Non-pigmented ciliary epithelial cell (primary cell): Measurements from ENCODE around the gene HOXD11.

Experiments used
- DNase-seq: peaks from one replicate; pipeline ENCODE4 v3.0.0-alpha.2; 2010; ENCODE audit warnings: low read depth

HOXD11 gene

DNA sequence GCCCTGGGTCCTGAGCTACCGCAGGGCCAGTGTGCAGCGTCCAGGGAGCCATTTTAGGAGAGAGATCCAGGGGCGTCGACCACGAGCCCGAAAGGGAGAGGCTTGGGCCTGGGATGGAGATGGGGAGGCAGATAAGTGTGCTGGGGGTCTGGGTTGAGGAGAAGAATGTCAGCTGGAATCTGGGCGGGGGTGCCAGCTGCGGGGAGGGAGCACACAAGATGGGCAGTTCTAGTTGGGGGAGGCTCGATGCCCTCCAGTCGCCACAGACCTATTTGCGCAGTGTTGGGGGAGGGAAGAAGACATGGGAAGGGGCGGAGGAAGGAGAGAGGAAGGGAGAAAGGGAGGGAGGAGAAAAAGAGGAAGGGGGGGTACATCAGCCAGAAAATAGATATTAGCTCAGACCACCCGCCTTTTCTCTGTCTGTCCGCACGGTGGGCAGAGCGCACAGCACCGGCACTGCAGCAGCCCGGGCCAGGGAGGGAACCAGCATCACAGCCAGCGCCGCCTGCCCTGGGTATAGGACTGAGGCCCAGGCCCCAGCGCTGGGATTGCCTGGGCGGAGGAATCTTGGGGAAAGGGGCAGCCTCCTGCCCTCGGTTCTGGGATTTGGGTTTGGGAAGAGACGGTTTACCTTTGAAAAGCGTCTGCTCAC lies 1.9 kb upstream of the HOXD11 start:
- no peak for DNase-seq

DNA sequence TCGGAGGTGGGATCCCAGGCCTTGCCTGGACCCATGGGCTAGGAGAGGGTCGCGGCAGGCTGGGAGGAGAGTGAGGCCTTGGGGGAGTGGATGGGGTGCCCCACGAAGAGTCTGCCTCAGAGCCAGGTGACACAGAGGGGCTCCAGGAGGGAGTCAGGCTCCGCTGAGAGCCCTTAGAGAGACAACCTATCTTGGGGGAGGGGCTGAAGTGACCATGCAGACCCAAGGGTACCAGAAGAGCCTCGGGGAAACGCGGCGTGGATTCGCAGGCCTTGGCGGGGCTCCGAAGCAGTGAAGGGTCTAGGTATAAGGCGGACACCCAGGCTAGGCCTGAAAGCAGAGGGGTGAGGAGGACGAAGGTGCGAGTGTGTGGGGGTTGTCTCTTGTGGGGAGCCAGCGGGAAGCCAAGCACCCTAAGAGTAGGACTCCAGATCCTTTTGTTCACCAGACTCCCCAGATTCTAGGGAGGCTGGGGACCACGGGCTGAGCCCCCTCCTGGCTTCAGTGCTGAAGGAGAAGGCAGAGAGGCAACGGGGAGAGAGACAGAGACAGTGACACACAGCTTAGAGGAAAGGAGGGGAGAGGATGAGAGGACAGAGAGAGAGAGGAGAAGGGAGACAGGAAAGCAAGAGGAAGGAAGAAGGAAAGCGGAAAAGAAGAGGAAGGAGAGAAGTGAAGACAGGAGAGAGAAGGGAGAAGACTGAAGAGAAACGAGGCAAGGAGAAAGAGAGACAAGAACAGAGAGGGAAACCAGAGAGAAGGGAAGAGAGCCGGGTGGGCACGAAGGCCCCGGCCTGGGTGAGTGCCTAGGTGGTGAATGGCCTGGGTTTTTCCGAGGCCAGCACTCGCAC lies 1.1 kb upstream of the HOXD11 start:
- DNase-seq: no peak

DNA sequence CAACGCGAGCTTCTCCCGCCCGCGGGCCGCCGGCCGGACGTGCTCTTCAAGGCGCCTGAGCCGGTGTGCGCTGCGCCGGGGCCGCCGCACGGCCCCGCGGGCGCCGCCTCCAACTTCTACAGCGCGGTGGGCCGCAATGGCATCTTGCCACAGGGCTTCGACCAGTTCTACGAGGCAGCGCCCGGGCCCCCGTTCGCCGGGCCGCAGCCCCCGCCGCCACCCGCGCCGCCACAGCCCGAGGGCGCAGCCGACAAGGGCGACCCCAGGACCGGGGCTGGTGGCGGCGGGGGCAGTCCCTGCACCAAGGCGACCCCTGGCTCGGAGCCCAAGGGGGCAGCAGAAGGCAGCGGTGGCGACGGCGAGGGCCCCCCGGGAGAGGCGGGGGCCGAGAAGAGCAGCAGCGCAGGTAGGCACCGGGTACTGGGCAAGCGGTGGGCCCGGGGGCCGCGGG lies 676 bp downstream of the HOXD11 start:
- no peak for DNase-seq

DNA sequence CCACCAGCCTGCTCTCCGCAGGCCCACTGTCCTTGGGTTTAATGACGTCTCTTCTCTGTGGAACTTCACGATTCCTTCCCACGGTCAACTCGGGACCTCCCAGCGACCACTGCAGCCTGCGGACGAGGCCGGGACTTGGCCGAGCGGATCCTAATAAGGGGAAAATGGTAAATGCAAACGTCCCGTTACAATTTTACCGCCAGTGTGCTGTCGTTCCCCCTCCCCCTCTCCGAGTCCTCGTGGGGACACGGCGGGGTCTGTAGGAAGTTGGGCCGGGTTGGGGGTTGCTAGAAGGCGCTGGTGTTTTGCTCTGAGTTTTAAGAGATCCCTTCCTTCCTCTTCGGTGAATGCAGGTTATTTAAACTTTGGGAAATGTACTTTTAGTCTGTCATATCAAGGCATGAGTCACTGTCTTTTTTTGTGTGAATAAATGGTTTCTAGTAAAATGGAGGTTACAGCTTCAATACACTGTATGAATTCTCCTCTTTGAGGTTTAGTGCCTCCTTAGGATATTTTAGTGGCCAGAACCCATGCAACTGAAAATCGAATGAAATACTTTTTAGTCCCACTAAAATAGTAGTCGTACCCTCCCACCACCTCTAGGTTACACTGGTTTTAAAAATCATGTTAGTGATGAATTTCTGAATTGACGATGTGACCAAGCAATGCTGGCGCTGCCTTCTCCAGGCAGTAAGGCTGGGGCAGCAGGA lies 2.3 kb downstream of the HOXD11 start:
- DNase-seq: no peak

DNA sequence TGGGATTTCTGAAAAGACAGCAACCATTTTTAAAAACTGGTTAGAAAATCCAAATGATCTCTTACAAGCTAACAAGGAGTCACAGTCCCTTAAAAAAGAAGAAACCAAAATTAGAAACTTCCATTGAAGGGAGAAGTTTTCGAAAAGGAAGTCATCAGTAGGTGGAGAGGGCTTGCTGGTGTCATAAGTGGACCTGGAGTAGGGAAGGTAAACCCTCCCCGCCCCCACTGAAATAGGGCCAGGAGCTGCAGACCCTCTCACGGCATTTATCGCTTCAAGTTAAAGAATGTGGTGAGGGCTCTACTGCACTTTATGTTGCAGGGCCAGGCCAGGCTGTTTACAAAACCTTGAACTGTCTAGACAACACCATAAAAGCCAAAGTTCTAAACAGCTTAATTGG lies 2.9 kb downstream of the HOXD11 start:
- DNase-seq: no peak

DNA sequence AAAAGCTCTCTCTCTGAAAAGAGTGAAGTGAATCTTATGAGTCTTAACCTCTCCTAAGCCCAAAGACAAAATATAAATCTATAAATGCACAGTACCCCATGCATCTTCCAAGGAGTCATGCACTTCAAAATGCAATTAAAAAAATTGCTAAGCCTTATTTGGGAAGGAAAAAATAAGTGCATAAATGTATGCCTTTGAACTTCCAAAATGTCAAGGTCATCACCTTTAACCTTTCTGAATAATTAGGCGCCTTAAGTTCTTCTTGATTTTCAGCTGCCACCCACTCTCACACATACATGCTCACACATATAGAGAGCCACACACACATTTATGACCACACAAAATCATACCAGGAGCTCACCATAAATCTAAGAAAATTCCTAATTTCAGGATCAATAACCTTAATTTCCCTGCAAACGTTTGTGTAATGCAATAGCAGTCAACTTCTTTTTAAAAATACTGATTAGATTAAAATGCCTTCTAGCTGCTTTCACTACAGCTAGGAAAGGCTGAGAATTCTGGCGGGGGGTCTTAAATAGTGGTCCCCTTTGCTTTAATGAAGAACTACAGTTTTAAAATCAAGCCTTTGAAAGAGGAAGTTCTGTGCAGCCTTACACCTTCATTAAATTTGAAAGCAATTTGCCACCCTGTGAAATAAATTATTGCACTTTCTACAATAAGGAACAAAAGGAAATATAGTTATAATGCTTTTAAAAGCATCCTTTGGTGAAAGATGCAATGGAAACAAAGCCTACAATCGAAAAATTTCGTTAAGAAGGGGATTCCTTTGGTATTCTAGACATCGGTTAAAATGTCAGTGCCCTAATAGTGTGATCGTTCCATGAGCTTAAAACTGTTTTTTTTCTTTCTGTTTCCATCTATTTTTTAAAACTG lies 3.6 kb downstream of the HOXD11 start:
- DNase-seq: no peak

DNA sequence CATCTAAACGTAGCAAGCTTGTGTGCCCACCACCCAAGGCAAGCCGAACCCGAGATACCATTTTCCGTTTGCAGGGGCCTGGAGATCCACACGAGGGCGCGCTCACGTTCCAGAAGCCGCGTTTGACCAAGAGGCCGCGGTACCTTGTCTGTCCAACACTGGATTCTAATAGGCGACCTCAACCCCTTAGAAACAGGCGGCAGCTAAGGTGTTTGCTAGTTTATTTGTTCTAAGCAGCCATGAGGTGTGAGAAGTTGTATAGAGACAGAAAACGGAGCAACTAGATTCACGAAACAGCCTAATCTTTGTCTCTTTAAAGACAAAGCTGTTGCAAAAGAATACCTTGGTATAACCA lies 4.2 kb downstream of the HOXD11 start:
- DNase-seq: no peak

DNA sequence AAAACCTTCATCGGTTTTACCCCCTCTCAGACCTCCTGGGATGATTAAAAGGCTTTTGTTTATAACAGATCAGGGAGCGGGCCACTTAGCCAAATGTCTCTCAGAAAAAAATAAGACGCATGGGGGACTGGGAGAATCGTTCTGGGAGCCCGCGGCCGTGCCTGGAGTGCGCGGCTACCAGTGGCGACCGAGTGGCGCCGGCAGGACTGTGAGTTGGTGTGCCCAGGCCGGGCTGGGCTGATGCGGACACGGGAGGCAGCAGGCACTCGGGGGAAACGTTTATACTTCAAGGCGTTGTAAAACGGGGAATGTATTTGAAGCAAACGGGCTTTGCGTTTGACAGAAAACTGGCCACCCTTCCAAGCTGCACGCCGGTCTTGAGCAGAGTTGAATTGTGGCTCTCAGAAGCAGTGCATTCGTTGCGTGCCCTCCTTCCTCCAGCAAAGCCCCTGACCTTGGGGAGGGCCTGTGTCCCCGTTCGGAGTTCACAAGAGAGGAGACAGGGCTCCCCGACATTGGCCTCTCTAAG lies 4.8 kb downstream of the HOXD11 start:
- no peak for DNase-seq

DNA sequence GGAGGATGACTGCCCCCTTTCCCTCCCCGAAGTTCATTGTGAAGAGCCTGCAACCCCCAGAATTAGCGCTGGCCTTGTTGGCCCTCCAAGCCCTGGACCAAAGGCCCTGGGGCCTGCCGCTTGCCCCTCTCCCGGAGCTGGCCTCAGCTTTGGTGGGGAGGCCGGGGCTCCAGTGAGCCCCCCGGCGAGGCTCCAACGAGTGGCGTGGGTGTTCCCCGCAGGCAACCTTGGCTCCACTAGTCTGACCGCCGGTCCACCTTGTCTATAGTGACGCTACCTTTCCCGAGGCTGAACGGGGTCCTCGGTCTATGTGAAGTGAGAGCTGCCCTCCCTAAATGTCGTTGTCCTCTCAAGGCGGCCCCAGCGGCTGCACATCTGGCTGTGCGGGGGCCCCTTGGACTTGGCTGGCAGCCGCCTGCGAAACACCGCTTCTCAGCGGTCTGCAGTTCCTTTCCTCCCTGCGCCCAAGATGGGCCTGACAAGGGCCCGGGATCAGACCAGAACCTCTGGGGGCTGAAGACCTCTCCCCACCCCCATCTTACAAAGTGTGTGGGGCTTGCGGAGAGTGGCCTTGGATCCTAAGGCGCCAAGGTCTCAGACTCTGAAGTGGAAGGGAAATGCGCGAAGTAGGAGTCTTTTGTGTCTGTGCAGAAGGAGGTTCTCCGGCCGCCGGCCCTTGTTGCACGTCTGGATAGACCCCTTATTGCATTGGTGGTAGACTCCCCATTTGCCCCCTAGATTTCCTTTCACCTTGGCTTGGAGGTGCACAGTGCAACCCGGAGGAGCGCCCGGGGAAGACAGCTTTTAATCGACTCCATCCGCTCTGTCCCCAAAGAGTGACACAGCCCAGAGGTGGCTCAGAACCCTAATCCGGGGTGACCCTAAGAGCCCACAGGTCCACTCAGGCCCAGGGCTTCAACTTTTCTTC lies 5.6 kb downstream of the HOXD11 start:
- no peak for DNase-seq

DNA sequence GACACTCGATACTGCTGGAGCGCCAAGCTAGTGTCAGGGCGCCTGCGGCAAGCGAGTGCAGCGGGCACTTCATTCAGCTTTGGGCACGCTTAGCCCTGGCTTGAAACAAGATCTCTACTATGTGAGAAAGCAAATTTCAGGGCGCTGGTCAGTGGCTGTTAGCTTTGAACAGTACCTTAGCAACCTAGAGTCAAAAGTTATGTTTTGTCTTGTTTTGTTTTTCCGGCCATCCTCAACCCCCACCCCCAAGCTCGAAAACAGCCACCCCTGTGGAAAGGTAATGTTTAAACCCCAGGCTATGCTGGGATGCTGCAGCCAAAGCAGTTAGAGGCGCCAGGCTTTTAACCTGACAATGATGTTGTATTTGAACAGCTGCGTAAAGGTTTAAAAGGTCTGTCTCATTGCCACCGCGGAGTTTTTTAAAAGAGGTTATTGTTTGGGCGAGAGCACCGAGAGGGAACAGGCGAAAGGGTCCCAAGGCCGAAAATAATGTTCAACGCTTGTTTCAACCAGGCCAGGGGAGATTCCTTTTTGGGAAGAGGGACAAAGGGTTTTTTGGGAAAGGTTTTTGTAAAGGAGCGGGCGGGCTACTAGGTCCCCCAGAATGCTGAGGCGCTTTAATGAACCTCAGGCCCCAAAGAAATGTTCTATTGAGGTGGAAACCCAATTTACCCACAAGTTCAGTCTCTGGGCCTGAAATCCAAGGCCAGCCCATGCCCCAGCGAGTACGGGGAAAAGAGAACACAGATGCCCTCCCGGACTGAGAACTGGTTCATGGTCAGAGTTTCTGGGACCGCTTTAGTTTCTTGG lies 7.2 kb downstream of the HOXD11 start:
- no peak for DNase-seq

DNA sequence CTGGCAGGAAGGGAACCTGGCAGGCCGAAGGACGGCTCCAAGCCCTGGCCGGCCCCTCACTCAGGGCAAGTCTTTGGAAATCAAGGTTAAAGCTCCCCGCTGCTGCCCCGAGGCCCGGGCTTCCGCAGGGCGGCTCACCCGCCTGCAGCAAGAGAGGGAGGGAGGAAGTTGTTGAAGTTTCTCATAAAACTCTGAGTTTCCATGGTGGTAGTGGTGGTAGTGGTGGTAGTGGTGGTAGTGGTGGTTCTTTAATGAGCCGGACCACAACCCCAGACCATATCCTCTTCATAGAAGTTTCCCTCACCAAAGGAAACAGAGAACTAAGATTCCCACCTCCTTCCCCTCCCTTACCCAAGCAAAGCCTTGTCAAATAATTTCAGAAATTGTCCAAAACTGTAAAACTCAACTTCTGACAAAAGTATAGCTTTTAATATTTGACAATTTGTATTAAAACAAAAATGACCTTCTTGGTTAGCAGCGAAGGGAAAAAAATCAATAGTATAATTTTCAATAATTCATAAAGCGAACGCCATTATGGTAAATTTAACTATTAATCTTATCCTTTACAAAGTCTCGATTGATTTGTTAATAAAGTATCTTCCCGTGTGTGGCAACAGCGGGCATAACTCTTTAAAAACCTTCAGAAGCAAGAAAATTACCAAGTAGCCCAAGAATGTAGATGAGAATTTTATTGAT lies 8.0 kb downstream of the HOXD11 start:
- DNase-seq: no peak

DNA sequence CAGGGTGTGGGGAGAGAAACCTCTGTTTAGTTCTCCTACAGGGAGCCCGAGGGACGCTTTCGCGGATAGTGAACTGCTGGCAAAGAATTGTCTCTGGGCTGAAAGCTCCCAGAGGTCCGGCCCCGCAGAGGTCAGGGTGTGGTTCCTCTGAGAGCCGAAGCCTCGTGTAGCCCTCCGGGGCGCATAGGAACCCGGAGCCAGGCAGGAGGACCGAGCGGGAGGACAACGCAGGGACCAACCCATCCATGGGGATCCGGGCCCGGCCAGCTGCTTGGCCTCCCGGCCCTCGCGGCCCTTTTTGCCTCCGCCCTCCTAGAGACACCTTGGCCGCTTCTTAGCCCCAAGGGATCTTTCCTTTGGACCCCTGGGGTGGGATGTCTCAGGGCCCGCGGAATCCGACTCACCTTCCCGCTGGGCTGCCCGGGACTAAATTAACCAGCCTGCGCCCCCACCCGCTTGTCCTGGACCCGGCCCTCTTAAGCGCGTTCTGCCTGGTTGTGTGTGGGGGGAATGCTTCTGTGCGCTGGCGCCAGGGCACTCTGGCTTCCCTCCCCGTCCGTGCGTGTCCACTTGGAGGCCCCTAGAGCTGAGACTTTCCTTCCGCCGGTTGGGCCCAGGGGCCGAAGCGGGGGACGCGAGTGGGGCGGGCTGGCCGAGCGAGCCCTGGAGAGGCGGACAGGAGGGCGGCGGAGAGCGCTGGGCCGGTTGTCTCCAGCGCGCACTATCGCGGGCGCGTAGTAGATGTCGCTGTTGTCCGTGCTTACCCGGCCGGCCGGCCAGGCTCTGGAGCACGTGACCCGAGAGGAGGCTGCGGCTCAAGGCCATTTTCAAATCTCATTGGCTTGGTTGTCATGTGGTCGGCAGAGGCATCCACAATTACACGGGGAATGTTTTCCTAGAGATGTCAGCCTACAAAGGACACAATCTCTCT lies 9.1 kb downstream of the HOXD11 start, which contains the start of gene HOXD10:
Gene HOXD10 (plus strand): TSS at position 896 of the 931 bp plus-strand sequence. CDS start 56 bp downstream, outside the sequence.
- DNase-seq: no peak

DNA sequence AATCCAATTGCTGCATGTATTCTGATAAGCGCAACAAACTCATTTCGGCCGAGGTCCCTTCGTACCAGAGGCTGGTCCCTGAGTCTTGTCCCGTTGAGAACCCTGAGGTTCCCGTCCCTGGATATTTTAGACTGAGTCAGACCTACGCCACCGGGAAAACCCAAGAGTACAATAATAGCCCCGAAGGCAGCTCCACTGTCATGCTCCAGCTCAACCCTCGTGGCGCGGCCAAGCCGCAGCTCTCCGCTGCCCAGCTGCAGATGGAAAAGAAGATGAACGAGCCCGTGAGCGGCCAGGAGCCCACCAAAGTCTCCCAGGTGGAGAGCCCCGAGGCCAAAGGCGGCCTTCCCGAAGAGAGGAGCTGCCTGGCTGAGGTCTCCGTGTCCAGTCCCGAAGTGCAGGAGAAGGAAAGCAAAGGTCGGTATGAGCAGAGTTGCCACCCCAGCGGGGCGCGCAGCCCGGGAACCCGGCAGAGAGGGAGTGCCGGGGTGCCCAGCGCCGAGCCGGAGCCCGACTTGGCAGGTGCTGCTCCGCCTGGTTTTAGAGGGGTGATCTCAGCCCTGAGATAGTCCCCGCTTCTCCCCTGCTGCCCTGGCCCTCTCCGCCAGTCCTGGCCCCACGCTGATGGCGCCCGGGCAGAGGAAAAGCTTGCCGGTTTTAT lies 10.2 kb downstream of the HOXD11 start:
- no peak for DNase-seq

DNA sequence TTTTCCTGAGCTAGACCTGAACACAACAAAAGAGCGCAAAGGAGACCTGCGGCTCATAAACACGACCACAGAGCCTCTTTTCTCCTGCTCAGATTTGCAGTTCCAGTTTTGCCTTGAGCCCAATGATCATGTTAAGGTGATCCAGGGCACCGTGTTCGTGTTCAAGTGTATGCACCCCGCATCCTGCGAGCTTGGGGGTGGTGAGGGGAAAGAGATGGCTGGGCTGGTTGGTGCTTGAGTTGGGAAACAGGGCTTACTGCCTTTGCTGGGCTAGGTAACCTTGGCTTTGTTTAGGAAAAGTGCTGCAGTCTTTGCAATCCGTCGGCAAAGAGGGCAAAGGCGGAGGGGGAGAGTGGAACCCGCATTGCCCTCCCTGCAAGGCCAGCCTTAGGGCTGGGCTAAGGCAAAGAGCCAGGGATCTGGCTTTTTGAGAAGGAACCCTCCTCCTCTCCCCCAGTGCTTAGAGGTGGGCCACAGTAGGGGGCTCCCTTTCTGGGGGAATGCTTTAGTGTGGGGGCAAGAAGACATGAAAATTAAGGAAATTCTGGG lies 10.8 kb downstream of the HOXD11 start:
- no peak for DNase-seq

DNA sequence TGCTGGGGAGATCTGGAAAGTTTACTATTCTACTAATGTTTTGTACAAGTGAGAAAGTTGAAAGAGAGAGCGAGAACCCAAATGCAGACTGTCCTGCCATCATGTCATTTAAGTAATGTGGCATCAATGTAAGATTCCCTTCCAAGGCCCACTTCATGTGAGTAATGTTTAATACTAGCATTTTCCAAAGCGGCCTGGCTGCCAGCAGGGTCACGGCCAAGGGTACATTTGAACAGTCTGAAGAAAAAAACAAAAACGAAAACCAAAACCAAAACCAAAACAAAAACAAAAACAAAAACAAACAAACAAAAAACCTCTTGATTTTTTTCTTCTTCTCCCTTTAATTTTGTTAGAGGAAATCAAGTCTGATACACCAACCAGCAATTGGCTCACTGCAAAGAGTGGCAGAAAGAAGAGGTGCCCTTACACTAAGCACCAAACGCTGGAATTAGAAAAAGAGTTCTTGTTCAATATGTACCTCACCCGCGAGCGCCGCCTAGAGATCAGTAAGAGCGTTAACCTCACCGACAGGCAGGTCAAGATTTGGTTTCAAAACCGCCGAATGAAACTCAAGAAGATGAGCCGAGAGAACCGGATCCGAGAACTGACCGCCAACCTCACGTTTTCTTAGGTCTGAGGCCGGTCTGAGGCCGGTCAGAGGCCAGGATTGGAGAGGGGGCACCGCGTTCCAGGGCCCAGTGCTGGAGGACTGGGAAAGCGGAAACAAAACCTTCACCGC lies 11.7 kb downstream of the HOXD11 start:
- no peak for DNase-seq
